Fibroblast of mammary gland (primary cell): ENCODE results near the gene ABCA4.
A peak's percentile ranks its signal among the peaks of the same experiment; 100 is the strongest.
"Not testable (repeated sequence)": the region's sequence is repeated elsewhere in the genome, so short reads cannot be mapped to it uniquely, and the experiment has no call there.

Experiments used
- DNase-seq: peaks from one replicate; pipeline ENCODE4 v3.0.0-alpha.2; 2010; ENCODE audit warnings: low read depth
- H3K4me3 ChIP-seq: 2 replicates; pipeline ENCODE4 v1.5.1; 2011; ENCODE audit warnings: low read depth, mild to moderate bottlenecking, low read length, moderate library complexity; ENCODE audit not compliant: control insufficient read depth
- TF ChIP-seq, protein P1 (sequence below): conservative IDR thresholded peaks from 2 replicates; pipeline ENCODE4 v1.5.1; 2011; ENCODE audit warnings: low read depth, low read length, inconsistent platforms; ENCODE audit not compliant: control insufficient read depth, insufficient read depth

Gene ABCA4

DNA sequence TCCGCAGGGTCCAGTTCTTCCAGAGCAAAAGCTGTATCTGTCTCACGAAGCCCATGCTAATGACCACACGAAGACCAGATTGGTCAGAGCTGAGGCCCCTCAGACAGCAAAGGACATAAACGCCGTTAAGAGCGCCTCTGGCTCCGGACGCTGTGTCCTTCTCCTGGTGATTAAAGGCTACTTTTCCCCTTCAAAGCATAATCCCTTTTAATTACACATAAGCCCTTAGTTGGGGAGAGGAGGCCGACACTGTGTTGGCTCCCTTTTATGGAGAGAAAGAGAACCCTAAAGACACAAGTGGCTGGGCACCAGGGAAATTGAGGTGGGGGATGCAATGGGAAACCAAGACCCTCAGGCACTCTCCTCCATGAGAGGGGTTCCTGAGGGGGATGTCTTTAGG lies at the start of gene ABCA4:
ABCA4 (minus strand) TSS at position 158 of the 400 bp plus-strand sequence; CDS start at position 55, 103 bp downstream.
- no peak within 1 kb of the TSS for H3K4me3 ChIP-seq

DNA sequence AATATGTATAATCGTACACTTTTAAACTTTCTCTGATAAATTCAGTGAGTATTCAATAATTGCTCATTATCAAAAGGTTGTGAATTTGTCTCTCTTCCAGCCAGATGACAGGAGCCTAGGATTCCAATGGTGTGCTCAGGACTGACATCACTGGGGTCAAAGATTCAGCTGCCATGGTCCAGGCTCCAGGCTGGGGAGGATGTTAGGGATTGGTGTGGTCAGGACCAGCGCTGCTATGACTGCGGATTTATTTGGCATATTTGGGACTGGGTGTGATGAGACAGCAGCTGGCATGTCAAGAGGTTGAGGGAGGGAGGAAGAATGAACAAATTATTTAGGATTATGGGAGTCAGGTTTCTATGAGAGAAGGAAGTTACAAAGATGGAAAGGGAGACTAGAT lies 48.2 kb upstream of the ABCA4 start:
- no peak overlapping the region for H3K4me3 ChIP-seq
- TF ChIP-seq, protein P1, sequence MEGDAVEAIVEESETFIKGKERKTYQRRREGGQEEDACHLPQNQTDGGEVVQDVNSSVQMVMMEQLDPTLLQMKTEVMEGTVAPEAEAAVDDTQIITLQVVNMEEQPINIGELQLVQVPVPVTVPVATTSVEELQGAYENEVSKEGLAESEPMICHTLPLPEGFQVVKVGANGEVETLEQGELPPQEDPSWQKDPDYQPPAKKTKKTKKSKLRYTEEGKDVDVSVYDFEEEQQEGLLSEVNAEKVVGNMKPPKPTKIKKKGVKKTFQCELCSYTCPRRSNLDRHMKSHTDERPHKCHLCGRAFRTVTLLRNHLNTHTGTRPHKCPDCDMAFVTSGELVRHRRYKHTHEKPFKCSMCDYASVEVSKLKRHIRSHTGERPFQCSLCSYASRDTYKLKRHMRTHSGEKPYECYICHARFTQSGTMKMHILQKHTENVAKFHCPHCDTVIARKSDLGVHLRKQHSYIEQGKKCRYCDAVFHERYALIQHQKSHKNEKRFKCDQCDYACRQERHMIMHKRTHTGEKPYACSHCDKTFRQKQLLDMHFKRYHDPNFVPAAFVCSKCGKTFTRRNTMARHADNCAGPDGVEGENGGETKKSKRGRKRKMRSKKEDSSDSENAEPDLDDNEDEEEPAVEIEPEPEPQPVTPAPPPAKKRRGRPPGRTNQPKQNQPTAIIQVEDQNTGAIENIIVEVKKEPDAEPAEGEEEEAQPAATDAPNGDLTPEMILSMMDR = no peak
- no peak for DNase-seq

More for the DNA sequence above, at the start of gene ABCA4:
- TF ChIP-seq, protein P1 = no peak
- DNase-seq = no peak

DNA sequence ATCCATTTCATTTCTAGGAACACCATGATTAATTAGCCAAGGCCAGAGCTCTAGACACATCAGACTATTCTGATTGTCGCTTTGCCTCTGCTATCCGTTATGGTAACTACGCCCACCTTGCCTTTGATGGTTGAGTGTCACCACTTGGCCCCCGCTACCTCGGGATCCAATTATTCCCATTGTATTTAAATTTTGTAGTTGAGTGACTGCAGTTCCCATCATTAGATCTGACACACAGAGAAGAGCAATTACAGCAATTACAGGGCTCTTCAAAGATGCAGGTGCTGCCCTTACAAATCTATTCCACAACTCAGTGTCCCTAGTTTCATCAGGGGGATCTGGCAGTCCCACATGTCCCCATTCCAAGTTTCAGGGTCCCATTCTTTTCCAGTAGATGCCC lies 44.9 kb upstream of the ABCA4 start:
- no peak overlapping the region for H3K4me3 ChIP-seq
- TF ChIP-seq, protein P1 = no peak
- DNase-seq = no peak

DNA sequence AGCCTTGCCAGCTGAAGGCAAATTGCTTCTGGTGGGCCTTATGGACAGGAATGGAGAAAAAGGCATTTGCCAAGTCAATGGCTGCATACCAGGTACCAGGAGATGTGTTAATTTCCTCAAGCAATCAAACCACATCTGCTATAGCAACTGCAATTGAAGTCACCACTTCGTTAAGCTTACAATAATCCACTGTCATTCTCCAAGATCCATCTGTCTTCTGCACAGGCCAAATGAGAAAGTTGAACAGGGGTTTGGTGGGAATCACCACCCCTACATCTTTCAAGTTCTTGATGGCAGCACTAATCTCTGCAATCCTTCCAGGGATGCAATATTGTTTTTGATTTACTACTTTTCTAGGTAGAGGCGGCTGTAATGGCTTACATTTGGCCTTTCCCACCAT lies 43.9 kb upstream of the ABCA4 start:
- H3K4me3 ChIP-seq, DNase-seq: not testable (repeated sequence)

DNA sequence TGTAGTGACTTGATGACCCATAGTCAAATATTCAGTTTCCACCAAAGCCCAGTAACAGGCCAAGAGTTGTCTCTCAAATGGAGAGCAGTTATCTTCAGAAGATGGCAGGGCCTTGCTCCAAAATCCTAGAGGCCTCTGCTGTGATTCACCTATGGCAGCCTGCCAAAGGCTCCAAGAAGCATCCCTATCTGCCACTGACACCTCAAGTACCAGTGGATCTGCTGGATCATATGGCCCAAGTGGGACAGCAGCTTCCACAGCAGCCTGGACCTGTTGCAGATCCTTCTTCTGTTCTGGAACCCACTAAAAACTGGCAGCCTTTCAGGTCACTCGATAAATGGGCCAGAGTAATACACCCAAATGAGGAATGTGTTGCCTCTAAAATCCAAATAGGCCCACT lies 43.2 kb upstream of the ABCA4 start:
- not testable (repeated sequence) for H3K4me3 ChIP-seq
- DNase-seq = peak; percentile 38

DNA sequence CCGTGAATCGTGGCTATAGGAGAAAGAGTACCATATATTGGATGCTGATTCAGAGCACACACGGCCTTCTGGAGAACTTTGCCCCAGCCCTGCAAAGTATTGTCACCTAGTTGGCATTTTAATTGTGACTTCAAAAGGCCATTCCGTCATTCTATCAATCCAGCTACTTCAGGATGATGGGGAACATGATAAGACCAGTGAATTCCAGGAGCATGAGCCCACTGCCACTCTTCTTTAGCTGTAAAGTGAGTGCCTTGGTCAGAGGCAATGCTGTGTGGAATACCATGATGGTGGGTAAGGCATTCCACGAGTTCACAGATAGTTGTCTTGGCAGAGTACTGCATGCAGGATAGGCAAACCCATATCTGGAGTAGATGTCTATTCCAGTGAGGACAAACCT lies 42.3 kb upstream of the ABCA4 start:
- H3K4me3 ChIP-seq, DNase-seq: not testable (repeated sequence)

DNA sequence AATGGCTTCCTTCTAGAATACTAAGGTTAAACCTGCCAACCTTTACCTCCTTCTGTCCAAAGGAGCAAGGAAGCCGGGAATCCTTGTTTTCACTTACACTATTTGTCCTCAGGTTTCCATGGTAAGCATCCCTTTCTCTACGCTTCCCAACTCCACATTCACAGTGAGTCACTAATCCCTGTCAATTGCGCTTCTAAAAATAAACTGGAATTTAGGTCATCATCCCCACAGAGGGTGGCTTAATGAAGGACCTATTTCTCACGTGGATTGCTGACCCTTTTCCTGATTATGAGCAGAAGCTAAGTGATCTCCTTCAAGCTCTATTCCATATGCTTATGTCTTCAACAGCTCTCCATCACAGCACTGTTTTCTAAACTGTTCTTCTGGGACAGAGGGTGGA lies 39.9 kb upstream of the ABCA4 start:
- peak; percentile 88 for DNase-seq
- TF ChIP-seq, protein P1 = no peak

DNA sequence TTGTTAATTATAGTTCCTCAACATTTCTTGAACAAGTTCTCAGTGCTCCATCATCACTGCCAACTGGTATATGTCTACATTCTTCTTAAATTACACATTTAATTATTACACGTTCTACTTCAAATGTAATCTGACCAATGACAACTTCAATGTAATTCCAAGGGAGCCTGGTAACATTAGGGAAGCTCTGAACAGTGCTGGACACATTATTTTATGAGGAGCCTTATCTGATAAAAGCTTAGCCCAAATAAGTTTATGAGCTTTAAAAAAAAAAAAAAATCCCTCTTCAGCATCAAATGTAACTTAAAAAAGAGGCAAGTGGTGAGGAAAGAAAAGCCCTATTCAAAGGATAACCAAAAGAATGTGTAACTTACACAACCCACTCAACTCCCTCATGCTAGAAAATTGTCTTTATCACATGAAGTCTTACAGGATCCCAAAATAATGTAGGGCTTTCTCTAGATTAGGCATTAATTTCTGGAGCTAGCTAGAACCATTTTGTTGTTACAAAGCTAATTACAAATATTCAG lies 35.2 kb upstream of the ABCA4 start:
- no peak overlapping the region for H3K4me3 ChIP-seq
- TF ChIP-seq, protein P1 = no peak
- no peak for DNase-seq

More for the DNA sequence above, 39.9 kb upstream of the ABCA4 start:
- H3K4me3 ChIP-seq = no peak overlapping the region
